Endothelial cell of hepatic sinusoid (primary cell): ENCODE results near the gene MYOZ1.
"Not testable (repeated sequence)": the region's sequence is repeated elsewhere in the genome, so short reads cannot be mapped to it uniquely, and the experiment has no call there.

Experiments
- in situ Hi-C: cut with HindIII; loops from 2 replicates; pipeline ENCODE4 v1.10.0; 2017; ENCODE audit warnings: low sequenced_read_pairs

MYOZ1 gene, protein sequence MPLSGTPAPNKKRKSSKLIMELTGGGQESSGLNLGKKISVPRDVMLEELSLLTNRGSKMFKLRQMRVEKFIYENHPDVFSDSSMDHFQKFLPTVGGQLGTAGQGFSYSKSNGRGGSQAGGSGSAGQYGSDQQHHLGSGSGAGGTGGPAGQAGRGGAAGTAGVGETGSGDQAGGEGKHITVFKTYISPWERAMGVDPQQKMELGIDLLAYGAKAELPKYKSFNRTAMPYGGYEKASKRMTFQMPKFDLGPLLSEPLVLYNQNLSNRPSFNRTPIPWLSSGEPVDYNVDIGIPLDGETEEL

DNA sequence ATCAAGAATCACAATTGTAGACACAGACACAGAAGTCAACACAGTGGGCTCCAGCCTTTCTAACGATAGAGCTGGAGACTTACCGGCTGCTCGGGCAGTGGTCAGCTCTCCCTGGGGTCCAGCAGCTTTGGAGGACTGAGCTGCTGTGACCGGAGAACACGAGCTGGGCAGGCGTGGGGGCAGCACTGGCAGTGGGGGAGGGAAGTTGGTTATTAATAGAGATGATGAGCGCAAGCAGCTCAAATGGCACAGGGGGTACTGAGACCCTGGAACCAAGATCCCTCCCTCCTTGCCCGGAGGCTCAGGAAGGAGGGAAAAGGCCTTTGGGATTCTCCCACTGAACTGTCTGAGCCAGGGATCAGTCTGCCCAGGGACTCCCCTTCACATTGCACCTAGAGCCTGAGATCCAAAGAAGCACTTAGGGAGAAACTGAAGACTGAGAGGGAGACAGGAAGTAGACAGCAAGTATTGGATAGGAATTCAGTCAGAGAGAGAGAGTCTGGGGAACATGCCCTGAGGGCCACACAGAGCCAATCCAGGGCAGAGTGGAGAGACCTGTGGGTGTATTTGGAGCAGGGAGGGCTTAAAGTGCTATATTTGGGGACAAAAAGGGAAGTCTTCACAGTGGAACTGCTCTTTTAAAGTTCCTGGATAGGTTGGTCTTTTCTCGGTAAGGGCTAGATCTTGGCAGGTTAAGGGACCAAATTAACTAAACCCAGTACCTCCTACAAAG, at the start of gene MYOZ1:
Gene MYOZ1 (minus strand): TSS at position 147 of the 733 bp plus-strand sequence. CDS start 1,457 bp downstream, outside the sequence.
- in situ Hi-C loops, result no loop called here

DNA sequence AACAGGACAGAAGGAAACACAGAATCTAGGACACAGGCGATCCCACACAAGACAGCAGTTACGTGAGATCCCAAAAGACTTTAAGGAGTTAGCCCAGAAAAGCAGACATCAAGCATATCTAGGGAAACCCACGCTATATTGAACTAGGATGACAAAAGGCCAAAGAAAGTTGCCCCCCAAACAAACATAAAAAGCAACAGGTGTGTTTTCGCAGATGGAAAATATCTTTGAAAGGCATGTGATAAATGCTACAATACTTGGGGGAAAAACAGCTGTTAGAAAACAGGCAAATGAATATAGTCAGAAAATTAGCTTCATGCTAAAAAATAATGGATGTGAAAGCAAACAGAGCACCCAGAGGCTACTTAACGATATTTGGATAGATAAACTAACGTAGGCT, 49.5 kb upstream of the MYOZ1 start:
- in situ Hi-C loops, result not testable (repeated sequence)

DNA sequence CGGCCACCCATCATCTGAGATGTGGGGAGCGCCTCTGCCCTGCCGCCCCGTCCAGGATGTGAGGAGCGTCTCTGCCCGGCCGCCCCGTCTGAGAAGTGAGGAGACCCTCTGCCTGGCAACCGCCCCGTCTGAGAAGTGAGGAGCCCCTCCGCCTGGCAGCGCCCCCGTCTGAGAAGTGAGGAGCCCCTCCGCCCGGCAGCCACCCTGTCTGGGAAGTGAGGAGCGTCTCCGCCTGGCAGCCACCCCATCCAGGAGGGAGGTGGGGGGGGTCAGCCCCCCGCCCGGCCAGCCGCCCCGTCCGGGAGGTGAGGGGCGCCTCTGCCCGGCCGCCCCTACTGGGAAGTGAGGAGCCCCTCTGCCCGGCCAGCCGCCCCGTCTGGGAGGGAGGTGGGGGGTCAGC, 48.3 kb upstream of the MYOZ1 start:
- in situ Hi-C loops, result not testable (repeated sequence)

DNA sequence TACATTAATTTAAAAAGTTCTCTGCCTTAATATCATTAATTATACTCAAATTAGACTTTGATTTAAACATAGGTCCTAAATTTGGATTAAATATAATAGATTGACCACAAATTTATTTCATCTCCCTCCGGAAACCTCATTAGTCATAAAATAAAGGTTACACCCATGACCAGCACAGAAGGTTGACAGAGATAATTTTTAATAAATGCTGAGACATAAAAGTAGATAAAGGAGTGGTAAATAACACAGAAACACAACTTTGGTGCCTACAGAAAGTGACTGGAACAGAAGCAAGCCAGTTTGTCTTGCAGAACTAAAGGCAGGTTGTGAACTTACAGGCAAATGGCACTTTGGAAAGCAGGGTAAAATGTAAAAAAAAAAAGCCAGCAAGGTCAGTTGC, 46.4 kb upstream of the MYOZ1 start:
- in situ Hi-C loops, result not testable (repeated sequence)

DNA sequence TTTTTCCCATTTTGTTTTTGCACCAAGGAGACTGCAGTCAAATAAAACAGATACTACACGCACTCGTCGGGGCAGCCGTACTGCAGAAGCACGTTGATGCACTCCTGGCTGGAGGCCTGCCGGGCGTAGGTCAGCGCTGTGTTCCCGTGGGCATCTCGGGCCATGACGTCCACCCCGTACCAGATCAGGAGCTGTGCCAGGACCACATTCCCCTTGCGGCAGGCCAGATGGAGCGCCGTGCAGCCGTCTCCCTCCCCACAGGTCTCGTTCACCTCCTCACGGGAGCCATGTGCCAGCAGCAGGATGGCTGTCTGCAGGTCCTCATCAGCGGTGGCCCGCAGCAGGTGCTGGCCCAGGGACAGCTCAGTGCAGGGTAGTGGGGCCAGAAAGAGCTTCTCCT, 33.3 kb upstream of the MYOZ1 start:
- in situ Hi-C loops, result not testable (repeated sequence)

DNA sequence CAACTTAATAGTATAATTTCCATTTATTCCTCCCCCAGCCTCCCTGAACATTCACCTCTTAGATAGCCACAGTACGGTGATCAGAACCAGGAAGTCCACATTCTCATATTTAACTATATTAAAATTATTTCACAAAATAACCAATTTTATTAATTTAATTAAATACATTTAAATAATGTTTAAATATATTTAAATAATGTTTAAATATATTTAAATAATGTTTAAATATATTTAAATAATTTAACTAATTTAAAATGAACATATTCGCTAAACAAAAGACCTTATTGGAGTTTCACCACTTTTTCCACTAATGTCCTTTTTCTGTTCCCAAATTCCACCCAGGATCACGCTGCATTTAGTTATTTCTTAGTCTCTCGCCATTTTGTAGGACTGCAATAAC, 27.1 kb upstream of the MYOZ1 start:
- in situ Hi-C loops, result not testable (repeated sequence)

DNA sequence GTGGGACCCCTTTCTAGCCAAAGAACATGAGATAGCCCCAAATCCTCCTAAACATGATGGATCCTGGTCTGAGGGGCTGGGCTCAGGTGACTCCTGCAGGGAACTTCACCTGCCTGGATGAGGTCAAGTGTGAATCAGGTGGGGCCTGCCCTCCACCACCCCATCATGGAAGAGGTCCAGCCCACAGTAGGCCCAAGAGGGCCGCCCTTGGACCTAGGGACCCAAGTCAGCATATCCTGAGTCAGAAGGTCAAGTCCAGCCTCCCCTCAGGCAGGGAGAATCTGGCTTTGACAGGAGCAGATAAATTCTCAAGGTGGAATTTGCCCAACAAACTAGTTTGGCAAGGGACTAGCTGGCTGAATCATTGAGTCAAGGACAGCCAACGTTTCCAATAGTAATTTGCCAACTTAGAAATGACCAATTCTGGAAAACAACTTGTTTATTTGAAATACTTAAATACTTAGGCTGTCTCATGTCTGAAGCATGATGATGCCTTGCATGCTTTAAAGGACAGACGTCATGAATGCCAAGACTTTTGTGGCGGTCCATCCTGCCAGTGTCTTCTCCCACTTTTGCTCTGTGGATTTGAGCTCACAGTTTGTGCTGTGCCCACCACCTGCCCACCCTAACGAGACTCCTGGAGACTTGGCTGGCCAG, 25.0 kb upstream of the MYOZ1 start:
- in situ Hi-C loops, result not testable (repeated sequence)

DNA sequence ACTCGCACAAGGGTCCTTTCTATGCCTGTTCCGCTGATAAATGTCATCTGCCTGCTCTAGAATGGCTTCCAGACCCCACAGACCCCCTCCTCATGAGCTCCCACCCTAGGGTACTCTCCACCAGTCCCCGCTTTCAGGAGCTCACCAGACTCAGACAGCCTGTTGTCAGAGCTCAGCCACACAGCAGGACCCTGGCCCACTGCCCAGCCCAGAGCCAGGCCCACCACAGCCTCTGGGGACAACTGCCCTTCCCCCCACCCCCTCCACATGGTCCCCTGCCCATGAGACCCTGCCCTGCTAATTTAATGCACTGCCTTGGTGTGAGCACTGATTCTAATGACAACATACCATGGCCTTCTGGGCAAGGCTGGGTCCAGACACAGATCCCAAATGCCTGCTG, 24.3 kb upstream of the MYOZ1 start:
- in situ Hi-C loops, result not testable (repeated sequence)

DNA sequence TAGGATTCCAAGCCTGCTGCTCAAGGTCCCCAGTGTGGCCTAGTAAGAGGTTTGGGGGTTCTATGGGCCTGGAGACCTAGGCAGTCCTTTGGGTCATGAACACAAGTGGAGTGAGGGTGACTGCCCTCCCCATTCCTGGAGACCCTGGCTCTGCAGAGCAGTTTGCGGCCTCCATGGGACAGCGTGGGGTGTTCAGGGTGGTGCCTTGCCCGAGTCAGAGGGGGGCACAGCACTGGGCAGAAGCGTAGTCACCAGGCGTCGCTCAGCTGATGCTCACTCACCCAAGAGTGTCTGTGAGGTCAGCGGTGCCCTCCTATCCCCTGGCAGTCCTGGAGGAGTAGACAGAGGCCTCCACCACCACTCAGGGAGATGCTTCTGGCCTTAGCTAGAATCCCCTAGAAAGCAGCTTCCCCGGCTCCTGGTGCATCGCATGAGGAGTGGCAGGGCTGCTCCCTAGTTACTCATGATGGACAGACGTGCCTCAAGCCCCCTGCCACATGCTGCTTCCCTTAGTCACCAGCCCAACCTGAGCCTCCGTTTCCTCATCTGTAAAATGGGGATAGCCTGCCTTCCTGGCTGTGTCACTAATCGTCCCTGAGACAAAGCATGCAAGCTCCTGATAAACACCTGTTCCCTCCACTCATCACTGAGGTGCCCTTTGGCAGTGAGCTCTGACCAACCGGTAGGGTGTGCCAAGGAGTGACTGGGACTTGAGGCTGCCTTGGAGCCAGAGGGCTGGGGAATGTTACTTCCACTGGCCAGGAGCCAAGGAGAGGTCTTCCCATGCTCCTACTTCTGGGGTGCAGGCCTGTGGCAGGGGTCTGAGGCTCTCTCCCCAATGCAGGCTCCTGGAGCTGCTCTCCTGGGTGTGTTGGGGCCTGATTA, 23.1 kb upstream of the MYOZ1 start:
- in situ Hi-C loops, result not testable (repeated sequence)

DNA sequence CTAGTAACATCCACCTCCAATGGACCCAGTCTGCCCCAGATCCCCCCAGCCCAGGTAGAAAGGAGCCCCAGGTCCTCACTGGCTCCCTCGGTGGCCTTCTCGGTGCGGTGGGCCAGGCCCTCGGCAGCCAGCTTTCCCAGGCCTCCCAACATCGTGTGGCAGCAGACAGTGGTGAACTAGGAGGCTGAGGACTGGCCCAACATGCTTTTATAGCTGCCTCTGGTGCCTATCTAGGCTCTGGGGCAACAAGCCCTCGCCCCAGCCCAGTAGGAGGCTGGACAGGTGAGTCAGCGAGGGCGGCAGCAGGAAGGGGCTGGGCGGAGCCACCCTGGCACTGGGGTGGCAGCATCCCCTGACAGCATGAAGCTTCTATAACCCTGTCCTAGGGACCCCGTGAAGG, 22.3 kb upstream of the MYOZ1 start:
- in situ Hi-C loops, result not testable (repeated sequence)

DNA sequence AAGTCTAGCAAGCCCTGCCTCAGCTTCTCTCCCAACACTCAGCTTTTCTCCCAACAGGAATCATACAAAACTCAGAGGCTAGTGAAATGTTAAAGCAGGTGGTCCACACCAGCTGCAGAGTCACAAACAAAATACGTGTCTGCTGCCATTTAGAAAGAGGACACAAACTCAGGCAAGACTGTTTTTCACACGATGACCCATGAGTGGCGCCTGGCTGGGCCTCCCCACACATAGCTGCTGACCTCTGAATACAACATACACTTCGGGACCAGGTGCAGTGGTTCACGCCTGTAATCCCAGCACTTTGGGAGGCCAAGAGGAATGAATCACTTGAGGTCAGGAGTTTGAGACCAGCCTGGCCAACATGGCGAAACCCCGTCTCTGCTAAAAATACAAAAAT, 21.4 kb upstream of the MYOZ1 start:
- in situ Hi-C loops, result not testable (repeated sequence)

DNA sequence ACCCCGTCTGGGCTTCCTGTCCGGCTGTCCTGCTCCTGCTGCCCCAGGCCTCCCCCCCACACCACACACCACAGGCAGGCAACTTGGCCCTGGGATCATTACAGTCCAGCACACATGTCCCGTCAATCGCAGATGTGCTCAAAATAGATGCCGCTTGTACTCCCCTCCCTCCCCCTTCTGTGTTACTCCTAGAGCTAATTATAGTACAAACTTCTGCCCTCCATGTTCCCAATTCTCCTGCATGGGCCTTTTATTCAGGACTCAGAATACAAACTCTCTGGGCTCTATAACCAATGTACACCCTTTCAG, 14.7 kb upstream of the MYOZ1 start, which contains the start of gene SYNPO2L:
Gene SYNPO2L (minus strand): TSS at position 40 of the 309 bp plus-strand sequence. CDS start 107 bp downstream, outside the sequence.
- in situ Hi-C loops, result no loop called here

DNA sequence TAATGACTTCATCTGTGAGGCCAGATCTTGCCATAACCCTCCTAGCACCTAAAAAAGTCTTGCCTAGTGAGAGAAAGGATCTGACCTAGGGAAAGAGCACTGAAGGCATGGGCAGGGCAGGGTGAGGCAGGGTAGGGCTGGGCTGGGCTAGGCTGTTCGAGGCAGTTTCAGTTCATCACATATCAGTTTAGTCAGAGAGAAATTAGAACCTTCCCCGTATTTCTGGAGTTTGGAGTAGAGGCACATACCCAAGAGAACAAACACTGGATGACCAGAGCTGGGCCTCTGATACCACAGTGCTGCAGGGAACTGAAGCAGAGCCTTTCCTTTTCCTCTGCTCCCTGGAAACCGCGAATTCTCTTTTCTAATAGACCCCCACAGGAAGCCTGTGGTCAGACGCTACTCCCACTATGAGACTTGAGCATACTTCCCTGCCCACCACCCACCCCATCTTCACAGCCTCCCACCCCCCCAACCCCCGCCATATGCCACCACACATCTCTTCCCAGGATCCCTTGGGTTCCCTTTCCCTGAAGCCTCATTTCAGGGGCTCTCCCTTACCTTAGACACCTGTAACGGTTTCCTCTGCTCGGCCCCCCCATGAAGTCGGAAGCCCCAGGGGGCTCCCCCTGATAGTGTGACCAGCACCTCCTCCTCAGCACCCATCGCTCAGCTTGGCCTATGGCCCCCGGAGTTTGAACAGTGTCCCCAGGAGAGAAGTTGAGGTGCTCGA, 14.1 kb upstream of the MYOZ1 start:
- in situ Hi-C loops, result no loop called here

DNA sequence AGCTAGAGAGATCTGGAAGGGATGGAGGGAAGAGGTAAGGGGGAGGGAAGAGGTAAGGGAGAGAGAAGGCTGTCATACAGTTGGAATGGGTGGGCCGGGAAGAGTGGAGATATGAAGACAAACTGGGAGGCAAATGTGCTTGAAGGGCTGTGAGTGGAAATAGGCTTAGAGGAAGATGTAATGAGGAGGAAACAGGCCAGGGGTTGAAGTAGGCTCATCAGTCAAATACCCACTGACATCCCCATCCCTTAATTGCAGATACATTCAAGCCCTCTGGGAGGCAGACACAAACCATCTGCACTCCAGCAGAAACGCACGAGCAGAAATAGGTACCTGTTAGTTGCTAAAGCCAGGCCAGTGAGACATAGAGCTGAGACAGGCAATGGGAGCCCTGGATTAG, 12.4 kb upstream of the MYOZ1 start:
- in situ Hi-C loops, result no loop called here

DNA sequence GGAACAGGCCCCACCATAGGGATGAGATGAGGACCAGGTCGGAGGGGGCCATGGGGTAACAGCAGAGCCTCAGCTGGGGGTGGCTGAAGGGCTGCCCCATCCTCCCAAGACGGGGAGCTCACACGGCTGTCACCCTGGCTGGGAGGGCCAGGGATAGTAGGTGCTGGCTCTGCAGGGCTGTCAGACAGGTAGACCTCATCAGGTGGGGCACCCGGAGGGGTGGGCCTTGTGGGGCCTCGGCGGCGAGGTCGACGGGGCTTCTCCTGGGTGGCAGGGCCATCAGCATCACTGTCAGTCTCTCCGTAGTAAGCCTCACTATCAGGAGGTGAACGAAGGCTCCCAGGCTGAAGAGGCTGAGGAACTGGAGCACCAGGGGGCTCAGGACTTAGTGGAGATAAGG, 11.9 kb upstream of the MYOZ1 start:
- in situ Hi-C loops, result no loop called here

DNA sequence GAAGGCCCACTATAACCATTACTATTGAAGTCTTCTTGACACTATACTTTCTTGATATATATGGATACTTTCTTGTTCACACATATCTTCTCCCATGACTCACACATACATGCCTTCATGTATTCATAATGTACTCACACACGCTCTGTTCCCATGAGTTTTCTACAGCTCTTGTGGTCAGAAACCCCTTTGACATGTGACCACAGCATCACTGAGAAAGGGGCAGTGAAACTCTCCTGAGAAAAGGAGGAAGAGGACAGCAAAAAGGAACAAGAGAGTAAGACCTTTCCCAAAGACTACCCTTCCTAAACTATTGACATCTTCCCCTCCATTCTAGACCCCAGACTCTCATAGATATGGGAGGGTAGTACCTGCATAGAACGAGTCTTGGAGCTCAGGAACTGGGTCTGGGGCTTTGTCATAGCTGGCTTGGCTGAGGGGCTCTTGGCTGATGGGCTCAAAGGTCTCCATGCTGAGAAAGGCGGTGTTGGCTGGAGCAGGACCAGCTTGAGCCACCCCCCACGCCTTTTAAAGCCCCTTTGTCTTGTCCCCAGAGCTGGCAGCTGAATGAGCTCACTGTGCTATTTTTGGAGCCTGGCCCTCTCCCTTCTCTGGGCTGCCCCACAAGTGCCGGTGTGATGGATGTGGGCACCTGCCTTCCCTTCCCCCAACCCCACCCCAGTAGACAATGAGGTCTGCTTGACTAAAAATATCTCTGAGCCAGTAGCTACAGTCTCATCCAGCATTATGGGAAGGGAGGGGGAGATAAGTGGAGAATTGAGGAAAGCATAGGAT, 9.5 kb upstream of the MYOZ1 start:
- in situ Hi-C loops, result no loop called here

DNA sequence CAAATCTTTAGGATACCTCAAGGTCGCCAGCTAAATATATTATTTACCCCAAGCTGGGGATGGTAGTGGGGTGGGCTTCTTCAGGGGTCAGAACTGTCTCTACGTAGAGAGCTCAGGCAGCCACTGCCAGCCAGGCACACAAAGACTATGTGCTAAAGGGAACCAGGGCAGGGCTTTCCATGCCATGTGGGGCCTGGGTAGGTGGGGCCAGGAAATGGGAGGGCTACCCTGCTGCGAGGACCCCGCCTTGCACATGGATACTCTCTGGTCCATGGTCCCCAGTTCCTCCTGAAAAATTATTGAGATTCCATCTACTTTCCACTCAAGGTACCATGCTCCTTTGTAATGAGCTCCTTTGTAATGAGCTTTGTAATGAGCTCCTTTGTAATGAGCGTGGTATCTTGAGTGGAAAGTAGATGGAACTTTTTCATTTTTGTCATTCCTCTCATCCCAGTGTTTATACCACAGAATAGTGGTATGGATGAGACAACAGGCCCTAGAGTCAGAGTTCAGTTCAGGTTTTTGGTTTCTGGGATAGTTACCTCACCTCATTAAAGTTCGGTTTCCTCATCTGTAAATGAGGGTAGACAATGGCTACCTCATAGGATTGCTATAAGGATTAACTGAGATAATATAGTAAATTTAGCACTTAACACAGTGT, 8.7 kb upstream of the MYOZ1 start:
- in situ Hi-C loops, result no loop called here

DNA sequence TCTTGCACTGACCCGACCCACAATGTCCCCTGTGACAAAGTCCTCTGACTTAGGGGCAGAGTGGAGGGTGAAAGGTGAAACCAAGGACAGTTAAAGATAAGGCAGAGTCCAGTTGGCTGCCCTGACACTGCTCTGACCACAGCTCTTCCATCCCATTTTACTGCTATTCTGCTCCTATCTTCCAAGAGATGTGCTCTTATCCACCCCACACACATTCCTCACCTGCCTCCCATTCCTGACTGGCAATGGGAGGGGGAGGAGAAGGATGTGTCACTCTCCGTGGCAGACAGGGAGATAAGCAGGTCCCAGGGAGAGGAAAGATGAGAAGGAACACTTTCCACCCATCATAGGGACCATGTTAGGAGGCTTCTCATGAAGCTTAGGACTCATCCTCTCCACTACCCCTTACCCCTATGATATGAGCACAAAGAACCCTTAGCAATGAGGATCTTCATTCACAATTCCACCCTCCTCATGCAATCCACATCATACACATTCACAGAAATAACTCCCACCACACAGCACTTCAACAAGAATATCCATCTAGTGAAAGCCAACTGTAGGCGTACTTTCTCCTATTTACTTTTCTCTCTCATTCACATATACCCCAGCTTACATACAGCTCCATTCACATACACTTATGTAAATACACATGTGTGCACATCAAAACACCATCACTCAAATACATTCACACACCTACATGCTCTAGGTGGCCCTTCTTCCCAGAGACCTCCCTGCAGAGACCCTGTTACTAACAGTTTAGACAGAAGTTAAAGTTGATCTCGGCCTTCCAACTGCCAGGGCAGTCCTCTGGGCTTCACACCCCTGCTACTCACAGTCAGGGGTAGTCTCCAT, 7.9 kb upstream of the MYOZ1 start:
- in situ Hi-C loops, result no loop called here
